ENCODE results near the gene ASGR1.
"Not testable (repeated sequence)": the region's sequence is repeated elsewhere in the genome, so short reads cannot be mapped to it uniquely, and the experiment has no call there.

The ASGR1 gene

DNA sequence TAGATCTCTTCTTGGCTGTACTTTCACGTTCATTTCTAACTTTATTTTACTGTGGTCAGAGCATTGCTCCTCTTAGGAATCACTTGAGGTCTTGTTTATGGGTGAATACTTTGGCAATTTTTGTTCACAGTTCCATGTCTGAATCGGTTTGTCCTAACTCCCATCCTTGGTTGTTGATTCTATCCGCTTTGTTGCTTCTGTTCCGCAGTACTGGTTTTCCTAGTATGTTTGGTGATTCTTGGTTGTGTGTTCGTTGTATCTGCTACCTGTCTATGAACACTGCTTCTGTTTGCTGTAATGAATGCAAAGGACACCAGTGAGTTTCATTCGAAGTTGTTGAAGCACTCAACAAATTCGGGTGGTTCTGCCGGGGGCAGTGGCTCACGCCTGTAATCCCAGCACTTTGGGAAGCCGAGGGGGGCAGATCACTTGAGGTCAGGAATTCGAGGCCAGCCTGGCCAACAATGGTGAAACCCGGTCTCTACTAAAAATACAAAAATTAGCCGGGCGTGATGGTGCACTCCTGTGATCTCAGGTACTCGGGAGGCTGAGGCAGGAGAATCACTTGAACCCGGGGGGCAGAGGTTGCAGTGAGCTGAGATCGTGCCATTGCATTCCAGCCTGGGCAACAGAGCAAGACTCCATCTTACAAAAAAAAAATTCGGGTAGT lies 6.5 kb downstream of the ASGR1 start:
- H3K27me3 ChIP-seq (ENCODE audit: control insufficient read depth, insufficient read depth, low read length), result peaks cover 30% of the 10 kb centered on the region

DNA sequence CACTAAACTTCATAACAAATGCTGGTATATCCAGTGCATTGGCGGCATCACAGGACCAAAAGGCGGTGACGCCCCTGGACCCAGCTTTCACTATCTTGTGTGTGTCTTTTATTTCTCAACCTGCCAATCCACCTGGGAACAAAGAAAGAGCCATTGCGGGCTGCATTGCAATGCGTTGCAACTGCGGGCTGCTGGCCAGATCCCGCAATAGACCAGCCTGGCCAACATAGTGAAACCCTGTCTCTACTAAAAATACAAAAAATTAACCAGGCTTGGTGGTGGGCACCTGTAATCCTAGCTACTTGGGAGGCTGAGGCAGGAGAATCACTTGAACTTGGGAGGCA lies 9.6 kb downstream of the ASGR1 start:
- H3K27me3 ChIP-seq (ENCODE audit: control insufficient read depth, insufficient read depth, low read length); H3K9ac ChIP-seq (ENCODE audit: low read depth, low read length); H3K27ac ChIP-seq (ENCODE audit: low read depth, low read length); H3K9me3 ChIP-seq (ENCODE audit: control insufficient read depth, insufficient read depth, low read length); H3K36me3 ChIP-seq (ENCODE audit: control insufficient read depth, insufficient read depth, low read length); H3K4me1 ChIP-seq (ENCODE audit: control insufficient read depth, insufficient read depth, low read length); H3K4me3 ChIP-seq (ENCODE audit: low read depth, low read length): not testable (repeated sequence)

More for the DNA sequence above, 6.5 kb downstream of the ASGR1 start:
- H3K9ac ChIP-seq (ENCODE audit: low read depth, low read length); H3K4me3 ChIP-seq (ENCODE audit: low read depth, low read length); H3K36me3 ChIP-seq (ENCODE audit: control insufficient read depth, insufficient read depth, low read length); H3K9me3 ChIP-seq (ENCODE audit: control insufficient read depth, insufficient read depth, low read length); H3K27ac ChIP-seq (ENCODE audit: low read depth, low read length); H3K4me1 ChIP-seq (ENCODE audit: control insufficient read depth, insufficient read depth, low read length): not testable (repeated sequence)

DNA sequence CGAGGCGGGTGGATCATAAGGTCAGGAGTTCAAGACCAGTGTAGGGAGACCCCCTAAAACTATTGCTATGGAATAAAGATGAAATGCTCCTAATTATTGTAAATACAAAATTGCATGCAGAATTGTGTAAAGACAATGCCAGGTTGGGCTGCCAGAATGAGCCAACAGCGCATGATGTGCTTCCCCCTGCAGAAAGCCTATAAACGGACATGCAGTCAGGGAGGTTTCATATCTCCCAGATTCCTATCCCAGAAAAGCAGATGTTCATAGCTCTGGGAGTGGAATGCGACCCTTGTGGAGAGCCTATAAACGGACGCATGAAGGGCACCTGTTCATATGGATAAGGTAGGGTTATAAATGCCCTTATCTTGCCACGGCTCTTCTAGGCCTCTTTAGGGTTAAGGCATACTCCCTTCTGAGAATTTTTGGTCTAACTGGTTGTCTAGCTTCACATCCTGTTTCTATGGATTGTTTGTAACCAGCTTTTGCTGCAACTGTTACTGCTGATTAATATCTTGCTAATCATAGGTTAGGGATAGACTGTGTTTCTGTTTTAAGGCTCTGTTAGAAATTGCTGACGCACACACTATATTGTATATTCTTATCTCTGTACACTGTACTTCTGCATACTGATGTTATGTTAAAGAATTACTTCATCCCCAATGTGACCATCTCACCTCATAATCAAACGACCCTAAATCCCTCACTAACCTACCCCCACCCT lies 10.2 kb downstream of the ASGR1 start:
- not testable (repeated sequence) for H3K9me3 ChIP-seq (ENCODE audit: control insufficient read depth, insufficient read depth, low read length); H3K27ac ChIP-seq (ENCODE audit: low read depth, low read length); H3K4me1 ChIP-seq (ENCODE audit: control insufficient read depth, insufficient read depth, low read length)

DNA sequence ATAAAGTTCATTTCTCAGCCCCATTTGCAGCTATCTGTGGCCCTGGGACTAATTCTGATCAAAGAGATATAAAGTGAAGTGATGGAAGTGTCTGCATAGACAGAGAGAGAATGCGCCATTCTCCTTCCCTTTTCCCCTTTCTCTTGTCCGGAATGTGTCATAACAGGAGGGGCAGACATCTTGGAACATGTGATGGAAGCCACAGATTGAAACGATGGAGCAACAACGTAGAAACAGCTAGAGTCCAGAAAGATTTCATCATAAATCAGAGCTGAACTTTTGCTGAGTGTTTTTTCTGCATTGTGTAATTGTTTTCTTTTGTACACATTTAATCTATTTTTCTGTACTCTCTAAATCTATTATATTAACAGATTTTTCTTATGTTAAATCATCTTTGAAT lies 11.3 kb downstream of the ASGR1 start:
- H3K4me3 ChIP-seq (ENCODE audit: low read depth, low read length), result no peak overlapping the region
- no peak overlapping the region for H3K27ac ChIP-seq (ENCODE audit: low read depth, low read length)
- H3K9ac ChIP-seq (ENCODE audit: low read depth, low read length), result no peak overlapping the region
- no peaks in the 10 kb centered on the region for H3K9me3 ChIP-seq (ENCODE audit: control insufficient read depth, insufficient read depth, low read length)
- H3K27me3 ChIP-seq (ENCODE audit: control insufficient read depth, insufficient read depth, low read length), result no peaks in the 10 kb centered on the region
- H3K36me3 ChIP-seq (ENCODE audit: control insufficient read depth, insufficient read depth, low read length), result no peaks in the 10 kb centered on the region
- no peaks in the 10 kb centered on the region for H3K4me1 ChIP-seq (ENCODE audit: control insufficient read depth, insufficient read depth, low read length)

More for the DNA sequence above, 10.2 kb downstream of the ASGR1 start:
- H3K4me3 ChIP-seq (ENCODE audit: low read depth, low read length); H3K27me3 ChIP-seq (ENCODE audit: control insufficient read depth, insufficient read depth, low read length); H3K9ac ChIP-seq (ENCODE audit: low read depth, low read length); H3K36me3 ChIP-seq (ENCODE audit: control insufficient read depth, insufficient read depth, low read length): not testable (repeated sequence)

DNA sequence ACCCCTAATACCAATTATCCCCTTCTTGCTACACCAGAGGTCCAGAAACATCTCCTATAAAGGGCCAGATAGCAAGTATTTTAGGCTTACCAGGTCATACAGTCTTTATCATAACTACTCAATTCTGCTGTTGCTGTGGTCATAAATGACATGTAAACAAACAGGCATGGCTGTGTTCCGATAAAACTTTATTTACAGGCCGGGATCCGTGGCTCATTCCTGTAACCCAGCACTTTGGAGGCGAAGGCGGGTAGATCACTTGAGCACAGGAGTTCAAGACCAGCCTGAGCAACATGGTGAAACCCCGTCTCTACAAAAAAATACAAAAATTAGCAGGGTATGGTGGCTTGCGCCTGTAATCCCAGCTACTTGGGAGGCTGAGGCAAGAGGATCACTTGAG lies 12.3 kb downstream of the ASGR1 start:
- H3K4me3 ChIP-seq (ENCODE audit: low read depth, low read length), result no peak overlapping the region
- no peaks in the 10 kb centered on the region for H3K27me3 ChIP-seq (ENCODE audit: control insufficient read depth, insufficient read depth, low read length)
- H3K27ac ChIP-seq (ENCODE audit: low read depth, low read length), result no peak overlapping the region
- no peaks in the 10 kb centered on the region for H3K36me3 ChIP-seq (ENCODE audit: control insufficient read depth, insufficient read depth, low read length)
- H3K4me1 ChIP-seq (ENCODE audit: control insufficient read depth, insufficient read depth, low read length), result no peaks in the 10 kb centered on the region
- H3K9ac ChIP-seq (ENCODE audit: low read depth, low read length), result no peak overlapping the region
- H3K9me3 ChIP-seq (ENCODE audit: control insufficient read depth, insufficient read depth, low read length), result no peaks in the 10 kb centered on the region

DNA sequence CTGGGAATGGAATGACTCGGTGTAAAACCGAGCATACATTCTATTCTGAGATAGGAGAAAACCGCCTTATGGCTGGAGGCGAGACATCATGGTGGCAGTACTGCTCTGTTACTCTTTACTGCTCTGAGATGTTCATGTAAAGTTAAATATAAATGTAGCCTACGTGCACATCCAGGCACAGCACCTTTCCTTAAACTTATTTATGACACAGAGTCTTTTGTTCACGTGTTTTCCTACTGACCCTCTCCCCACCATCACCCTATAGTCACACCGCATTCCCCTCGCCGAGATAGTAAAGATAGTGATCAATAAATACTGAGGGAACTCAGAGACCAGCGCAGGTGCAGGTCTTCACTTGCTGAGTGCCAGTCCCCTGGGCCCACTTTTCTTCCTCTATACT lies 19.6 kb downstream of the ASGR1 start:
- H3K9me3 ChIP-seq (ENCODE audit: control insufficient read depth, insufficient read depth, low read length); H3K27ac ChIP-seq (ENCODE audit: low read depth, low read length); H3K9ac ChIP-seq (ENCODE audit: low read depth, low read length); H3K4me3 ChIP-seq (ENCODE audit: low read depth, low read length); H3K4me1 ChIP-seq (ENCODE audit: control insufficient read depth, insufficient read depth, low read length); H3K36me3 ChIP-seq (ENCODE audit: control insufficient read depth, insufficient read depth, low read length); H3K27me3 ChIP-seq (ENCODE audit: control insufficient read depth, insufficient read depth, low read length): not testable (repeated sequence)

DNA sequence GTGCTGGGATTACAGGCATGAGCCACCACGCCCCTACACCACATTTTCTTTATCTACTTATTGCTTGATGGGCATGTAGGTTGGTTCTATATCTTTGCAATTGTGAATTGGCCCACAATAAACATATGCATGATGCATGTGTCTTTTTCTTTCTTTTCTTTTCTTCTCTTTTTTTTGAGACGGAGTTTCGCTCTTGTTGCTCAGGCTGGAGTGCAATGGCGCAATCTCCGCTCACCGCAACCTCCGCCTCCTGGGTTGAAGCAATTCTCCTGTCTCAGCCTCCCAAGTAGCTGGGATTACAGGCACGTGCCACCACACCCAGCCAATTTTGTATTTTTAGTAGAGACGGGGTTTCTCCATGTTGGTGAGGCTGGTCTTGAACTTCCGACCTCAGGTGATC lies 20.7 kb downstream of the ASGR1 start:
- H3K9ac ChIP-seq (ENCODE audit: low read depth, low read length); H3K4me3 ChIP-seq (ENCODE audit: low read depth, low read length); H3K27me3 ChIP-seq (ENCODE audit: control insufficient read depth, insufficient read depth, low read length); H3K36me3 ChIP-seq (ENCODE audit: control insufficient read depth, insufficient read depth, low read length); H3K9me3 ChIP-seq (ENCODE audit: control insufficient read depth, insufficient read depth, low read length); H3K27ac ChIP-seq (ENCODE audit: low read depth, low read length); H3K4me1 ChIP-seq (ENCODE audit: control insufficient read depth, insufficient read depth, low read length): not testable (repeated sequence)

DNA sequence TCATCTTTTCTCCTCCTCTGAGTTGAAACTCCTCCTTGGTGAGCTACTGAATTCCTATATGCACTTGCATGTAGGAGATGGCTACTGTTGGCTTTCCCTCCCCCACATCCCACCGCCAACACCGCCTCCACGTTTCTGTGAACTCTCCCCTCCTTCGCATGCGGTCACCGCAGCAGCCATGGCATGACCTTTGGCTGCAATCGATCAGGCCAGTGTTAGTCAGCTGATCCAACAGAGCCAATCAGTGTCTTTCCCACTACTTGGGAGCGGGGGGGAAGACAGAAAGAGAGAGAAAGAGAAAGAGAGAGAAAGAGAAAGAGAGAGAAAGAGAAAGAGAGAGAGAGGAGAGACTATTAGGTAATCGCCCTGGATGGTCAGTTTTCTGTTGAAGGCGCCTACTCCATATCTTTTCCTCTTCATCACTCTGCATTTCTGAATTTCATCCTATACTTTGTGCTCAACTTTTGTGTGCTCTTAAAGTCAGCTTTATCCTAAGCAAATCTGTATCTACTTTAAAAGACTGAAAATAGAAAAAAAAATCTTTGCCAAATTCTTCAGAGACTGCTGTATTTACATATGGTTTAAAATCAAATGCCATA lies 22.7 kb downstream of the ASGR1 start:
- H3K27me3 ChIP-seq (ENCODE audit: control insufficient read depth, insufficient read depth, low read length), result no peaks in the 10 kb centered on the region
- no peak overlapping the region for H3K4me3 ChIP-seq (ENCODE audit: low read depth, low read length)
- H3K9ac ChIP-seq (ENCODE audit: low read depth, low read length), result no peak overlapping the region

DNA sequence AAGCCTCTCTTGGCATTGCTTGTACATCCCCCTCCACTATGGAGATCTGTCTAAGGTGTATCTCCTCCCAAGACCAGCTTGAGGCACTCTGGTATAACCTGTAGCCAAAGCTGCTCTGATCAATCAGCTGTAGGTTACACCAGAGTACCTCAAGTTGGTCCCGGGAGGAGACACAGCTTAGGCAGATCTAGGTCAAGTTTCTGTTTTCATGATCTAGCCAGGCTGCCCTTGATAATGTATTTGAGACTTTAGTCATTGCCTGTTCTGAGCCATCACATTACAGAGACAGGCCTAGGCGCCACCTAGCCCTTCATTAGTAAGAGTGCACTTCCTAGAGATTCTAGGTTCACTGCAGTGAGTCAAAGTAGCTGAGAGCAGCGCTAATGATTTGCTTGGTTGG lies 31.4 kb downstream of the ASGR1 start:
- H3K9ac ChIP-seq (ENCODE audit: low read depth, low read length), result no peak overlapping the region
- no peaks in the 10 kb centered on the region for H3K36me3 ChIP-seq (ENCODE audit: control insufficient read depth, insufficient read depth, low read length)
- peaks cover 8% of the 10 kb centered on the region; the same call in 1 of the 2 replicates for H3K4me1 ChIP-seq (ENCODE audit: control insufficient read depth, insufficient read depth, low read length)
- H3K4me3 ChIP-seq (ENCODE audit: low read depth, low read length), result no peak overlapping the region
- no peaks in the 10 kb centered on the region for H3K9me3 ChIP-seq (ENCODE audit: control insufficient read depth, insufficient read depth, low read length)
- H3K27ac ChIP-seq (ENCODE audit: low read depth, low read length), result no peak overlapping the region
- H3K27me3 ChIP-seq (ENCODE audit: control insufficient read depth, insufficient read depth, low read length), result no peaks in the 10 kb centered on the region

More for the DNA sequence above, 22.7 kb downstream of the ASGR1 start:
- H3K36me3 ChIP-seq (ENCODE audit: control insufficient read depth, insufficient read depth, low read length), result no peaks in the 10 kb centered on the region
- H3K4me1 ChIP-seq (ENCODE audit: control insufficient read depth, insufficient read depth, low read length), result no peaks in the 10 kb centered on the region
- H3K9me3 ChIP-seq (ENCODE audit: control insufficient read depth, insufficient read depth, low read length), result no peaks in the 10 kb centered on the region
- H3K27ac ChIP-seq (ENCODE audit: low read depth, low read length), result no peak overlapping the region

DNA sequence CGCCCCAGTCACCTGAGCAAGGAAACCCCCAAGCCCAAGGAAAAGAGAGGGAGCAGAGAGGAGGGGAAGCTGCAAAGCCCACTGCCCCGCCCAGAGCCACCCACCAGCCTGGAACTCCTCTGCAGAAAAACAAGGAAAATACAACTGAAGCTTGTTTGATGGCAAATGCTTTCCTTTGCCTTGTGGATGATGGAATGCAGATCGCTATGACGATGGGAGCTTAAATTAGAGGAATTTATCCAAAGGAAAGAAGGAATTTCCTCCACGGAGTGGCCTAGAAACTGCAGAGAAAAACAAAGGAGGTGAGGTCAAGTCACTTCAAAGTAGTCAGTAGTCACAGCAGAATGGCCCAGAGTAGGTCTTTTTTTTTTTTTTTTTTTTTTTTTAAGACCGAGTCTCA lies 33.1 kb downstream of the ASGR1 start:
- Histone ChIP-seq H3K4me1 (ENCODE audit: control insufficient read depth, insufficient read depth, low read length) (peaks cover 8% of the 10 kb centered on the region; the same call in 1 of the 2 replicates), H3K27ac (ENCODE audit: low read depth, low read length) (no peak overlapping the region), H3K9me3 (ENCODE audit: control insufficient read depth, insufficient read depth, low read length) (no peaks in the 10 kb centered on the region), H3K36me3 (ENCODE audit: control insufficient read depth, insufficient read depth, low read length) (no peaks in the 10 kb centered on the region), H3K27me3 (ENCODE audit: control insufficient read depth, insufficient read depth, low read length) (no peaks in the 10 kb centered on the region), H3K9ac (ENCODE audit: low read depth, low read length) (no peak overlapping the region), H3K4me3 (ENCODE audit: low read depth, low read length) (no peak overlapping the region)

DNA sequence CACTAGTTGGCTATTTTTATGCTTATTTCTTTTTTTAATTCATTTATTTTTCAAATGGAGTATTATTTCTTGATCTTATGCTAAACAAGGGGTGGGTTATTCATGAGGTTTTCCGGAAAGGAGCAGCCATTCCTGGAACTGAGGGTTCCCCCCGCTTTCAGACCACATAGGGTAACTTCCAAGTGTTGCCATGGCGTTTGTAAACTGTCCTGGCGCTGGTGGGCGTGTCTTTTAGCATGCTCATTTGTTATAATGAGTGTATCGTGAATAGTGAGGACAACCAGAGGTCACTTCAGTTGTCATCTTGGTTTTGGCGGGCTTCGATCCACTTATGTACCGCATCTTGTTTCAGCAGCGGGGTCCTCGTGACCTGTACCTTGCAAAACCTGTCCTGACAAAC lies 35.0 kb downstream of the ASGR1 start:
- H3K4me1 ChIP-seq (ENCODE audit: control insufficient read depth, insufficient read depth, low read length), result peaks cover 18% of the 10 kb centered on the region
- no peak overlapping the region for H3K4me3 ChIP-seq (ENCODE audit: low read depth, low read length)
- H3K27ac ChIP-seq (ENCODE audit: low read depth, low read length), result no peak overlapping the region
- H3K36me3 ChIP-seq (ENCODE audit: control insufficient read depth, insufficient read depth, low read length), result no peaks in the 10 kb centered on the region
- no peaks in the 10 kb centered on the region for H3K27me3 ChIP-seq (ENCODE audit: control insufficient read depth, insufficient read depth, low read length)
- H3K9ac ChIP-seq (ENCODE audit: low read depth, low read length), result no peak overlapping the region
- no peaks in the 10 kb centered on the region for H3K9me3 ChIP-seq (ENCODE audit: control insufficient read depth, insufficient read depth, low read length)

Measured in HUES48 (cell line).